Renal cortex interstitium (tissue), 11 donors: Measurements from ENCODE around the gene AQP12A. TPM values are rescaled to one million over a fixed set of nuclear protein-coding genes. Genes with fewer than 3 reads are reported as not detected.

Experiments
- DNase-seq, 11 donors: peaks; one replicate each; pipeline ENCODE4 v3.0.0-alpha.2; 2013; ENCODE audit warnings: low read depth in 9 of 11, low spot score in 4 of 11; ENCODE audit errors: extremely low read depth in 1 of 11
- polyA plus RNA-seq, 3 donors: library from polyadenylated mRNA; unstranded; fragments of 120-200 nt; gene quantifications; one replicate each; pipeline ENCODE4 v1.2.1, GENCODE V29; 2013; ENCODE audit not compliant: insufficient read length in 3 of 3

AQP12A gene
- polyA plus RNA-seq, 3 donors, result 0.38 to 0.55 TPM; not detected in 1

DNA sequence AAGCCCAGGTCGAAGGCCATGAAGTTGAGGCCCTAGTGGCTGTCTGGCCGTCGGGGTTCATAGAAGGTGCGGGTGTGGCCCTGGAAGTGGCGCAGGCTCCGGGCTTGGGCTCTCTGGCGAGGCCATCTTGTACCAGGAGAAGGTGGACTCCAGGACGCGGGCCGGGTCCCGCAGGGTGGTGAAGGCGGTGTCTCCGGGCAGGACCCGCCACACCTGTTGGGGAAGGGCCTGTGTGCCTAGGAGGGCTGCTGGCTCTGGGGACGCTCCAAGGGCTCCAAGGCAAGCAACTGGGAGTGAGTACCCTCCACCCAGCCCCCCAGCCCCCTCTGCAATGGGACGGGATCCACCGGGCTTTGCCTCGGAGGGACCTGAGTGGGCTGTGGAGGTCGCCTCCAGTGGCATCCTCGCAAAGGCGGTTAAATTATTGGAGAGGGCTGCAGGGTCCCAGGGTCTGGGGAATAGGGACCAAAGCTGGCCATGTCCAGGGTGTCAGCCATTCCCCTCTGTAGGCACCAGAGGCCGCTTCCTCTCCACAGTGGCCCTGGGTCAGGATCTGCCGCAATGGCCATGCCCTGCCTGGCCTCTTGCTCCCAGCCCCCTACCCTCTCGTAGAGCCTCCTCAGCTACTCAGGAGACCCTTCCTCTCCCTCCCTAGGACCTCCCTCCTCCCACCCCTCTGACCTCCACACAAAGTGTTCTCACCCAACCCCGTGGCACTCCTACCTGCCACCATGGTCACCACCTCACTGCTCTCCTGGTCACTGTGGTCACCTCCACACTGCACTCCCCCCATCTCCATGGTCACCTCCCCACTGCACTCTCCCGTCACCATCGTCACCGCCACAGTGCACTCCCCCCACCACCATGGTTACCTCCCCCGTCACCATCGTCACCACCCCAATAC, 10.3 kb downstream of the AQP12A start:
- DNase-seq, result no peak

DNA sequence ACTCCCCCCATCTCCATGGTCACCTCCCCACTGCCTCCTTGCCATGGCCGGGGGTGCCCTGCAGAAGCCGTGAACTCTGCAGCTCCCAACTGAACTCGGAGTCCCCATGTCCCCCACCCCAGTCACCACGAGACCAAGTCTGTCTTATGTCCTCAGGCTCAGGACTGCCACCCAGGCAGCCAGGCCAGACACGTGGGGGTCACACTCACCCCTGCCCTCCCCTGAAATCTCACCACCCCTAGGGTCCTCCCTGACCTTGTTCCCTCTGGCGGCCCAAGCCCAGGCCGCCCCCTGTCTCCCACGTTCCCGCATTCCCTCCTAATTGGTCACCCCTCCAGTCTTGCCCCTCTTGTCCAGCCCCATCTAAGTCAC, 11.0 kb downstream of the AQP12A start:
- DNase-seq, result no peak

DNA sequence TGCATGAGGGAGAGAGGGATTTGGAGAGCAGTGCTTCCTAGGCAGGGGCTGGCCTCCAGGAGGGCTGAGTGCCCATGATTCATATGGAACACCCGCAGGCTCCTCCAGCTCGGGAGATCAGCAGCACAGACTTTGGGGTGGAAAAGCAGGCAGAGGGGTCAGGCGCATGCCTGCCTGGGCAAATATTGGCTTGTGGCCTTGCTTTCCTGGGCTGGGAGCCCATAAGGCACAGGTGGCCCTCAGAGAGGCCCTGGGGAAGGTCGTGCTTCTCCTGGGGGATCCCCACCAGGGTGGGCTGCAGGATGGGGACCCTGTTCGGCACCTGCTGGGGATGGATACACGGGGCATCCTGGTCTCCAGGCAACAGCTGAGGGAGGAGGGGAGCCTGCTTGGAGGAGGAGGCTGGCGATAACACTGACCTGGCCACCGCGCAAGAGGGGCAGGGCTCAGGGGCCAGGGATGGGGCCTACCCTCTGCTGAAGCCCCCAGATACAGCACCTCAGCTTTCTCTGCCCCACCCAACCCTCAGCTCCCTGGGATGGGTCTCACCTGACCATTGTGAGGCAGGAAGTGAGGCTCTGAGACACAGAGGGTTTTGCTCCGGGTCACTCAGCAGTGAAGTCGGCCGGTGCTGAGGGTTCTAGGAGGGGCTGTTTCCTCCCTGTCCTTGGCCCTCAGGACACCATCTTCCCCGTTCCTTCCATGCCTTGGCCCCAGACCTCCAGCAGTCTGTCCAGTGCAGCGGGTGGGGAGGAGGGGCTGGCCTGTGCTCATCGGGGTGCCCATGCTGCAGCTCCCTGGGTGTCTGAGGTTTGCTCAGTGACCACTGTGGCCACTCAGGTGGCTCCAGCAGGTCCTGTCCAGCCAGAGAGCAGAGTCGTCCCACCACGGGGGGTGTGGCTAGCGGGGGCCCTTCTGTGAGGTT, 12.0 kb downstream of the AQP12A start:
- no peak for DNase-seq

DNA sequence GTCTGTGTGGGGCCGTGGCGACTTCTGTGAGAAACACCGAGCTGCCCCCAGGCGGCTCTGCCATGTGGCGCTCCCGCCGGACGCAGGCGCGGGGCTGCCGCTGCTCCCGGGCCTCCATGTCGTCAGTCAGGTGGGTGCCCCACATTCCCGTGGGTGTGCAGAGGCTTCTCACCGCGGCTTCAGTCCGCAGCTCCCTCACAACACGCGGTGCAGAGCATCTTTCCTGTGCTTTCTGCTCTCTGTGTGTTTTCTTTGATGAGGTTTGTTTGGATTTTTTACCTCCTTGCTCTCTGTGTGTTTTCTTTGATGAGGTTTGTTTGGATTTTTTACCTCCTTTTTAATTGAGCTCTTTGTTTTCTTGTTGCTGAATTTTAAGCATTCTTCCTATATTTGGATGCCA, 13.0 kb downstream of the AQP12A start:
- DNase-seq, result no peak

DNA sequence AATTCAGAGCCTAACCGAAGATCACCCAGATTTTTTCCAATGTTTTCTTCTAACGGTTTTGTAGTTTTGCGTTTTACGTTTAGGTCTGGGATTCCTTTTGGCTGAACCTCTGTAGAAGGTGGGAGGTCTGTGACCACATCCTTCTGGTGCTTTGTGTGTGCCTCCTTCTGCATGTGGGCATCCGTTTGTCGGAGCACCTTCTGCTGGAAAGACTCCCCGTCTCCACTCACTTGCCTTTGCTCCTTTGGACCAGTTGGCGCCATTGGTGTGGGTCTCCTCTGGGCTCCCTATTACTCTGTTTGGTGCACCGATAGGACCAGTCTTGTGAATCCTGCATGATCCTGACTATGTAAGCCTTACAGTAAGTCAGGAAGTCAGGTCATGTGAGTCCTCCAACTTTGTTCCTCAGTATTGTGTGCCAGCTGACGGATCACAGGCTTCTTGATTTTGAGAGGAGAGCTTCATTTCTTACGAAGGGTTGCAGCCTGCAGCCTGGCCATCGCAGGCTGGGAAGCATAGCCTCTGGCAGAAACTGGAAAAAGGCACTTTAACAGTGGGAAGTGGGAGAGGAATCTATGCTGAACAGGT, 13.6 kb downstream of the AQP12A start:
- DNase-seq, result no peak

DNA sequence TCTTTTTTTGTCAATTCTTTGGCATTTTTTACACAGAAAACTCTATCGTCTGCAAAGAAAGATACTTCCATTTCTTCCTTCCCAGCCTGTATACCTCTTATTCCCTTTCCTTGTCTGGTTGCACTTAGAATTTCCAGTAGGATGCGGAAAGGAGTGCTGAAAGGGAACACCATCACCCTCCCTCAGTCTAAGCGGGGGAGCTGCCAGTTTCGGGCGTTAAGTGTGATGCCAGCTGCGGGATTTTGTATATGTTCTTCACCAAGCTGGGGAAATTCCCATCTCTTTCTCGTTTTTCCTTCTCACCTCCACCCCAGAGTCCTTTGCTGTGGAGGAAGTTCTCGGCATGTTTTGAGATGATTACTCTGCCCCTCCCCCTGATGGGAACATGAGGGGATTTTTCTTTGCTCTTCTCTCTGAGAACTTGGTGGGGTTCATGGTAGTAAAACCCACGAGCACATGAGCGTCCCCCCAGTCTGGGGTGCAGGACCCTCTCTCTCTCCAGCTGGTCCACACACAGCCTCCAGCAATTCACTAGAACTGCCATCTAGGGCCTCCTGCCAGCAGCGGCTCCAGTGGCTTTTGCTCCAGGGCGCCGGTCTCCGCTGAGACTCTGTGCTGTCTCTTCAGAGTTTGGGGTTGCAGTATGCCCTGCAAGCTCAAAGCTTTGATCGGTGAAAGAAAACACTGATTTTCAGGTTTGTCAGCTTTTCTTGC, 15.5 kb downstream of the AQP12A start:
- peak in 3 of 11 donors; percentile 29 to 51 (median 47) for DNase-seq

DNA sequence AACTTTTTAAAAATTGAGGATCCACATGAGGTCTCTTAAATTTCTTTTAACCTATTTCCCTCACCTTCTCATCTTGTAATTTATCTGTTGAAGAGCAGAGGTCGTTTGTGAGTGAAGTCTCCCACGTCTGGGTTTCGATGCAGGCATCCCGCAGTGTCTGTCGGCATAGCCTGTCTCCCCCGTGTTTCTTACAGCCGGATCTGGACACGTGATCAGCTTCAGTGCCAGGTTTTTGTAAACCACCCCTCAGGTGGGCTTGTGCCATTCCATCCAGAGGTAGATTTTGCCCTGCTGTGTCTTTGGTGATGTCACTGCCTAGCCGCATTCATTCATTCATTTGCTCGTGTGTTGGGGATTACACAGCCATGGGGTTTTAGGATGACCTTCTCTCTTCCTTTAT, 16.2 kb downstream of the AQP12A start:
- DNase-seq, result peak in 1 of 11 donors; percentile 38

DNA sequence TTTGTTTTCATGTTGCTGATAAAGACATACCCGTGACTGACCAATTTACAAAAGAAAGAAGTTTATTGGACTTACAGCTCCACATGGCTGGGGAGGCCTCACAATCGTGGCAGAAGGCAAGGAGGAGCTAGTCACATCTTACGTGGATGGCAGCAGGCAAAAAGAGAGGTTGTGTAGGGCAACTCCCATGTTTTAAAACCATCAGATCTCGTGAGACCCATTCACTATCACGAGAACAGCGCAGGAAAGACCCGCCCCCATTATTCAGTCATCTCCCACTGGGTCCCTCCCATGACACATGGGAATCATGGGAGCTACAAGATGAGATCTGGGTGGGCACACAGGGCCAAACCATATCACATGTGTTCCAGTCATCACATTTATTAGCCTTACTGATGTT, 16.8 kb downstream of the AQP12A start:
- no peak for DNase-seq

DNA sequence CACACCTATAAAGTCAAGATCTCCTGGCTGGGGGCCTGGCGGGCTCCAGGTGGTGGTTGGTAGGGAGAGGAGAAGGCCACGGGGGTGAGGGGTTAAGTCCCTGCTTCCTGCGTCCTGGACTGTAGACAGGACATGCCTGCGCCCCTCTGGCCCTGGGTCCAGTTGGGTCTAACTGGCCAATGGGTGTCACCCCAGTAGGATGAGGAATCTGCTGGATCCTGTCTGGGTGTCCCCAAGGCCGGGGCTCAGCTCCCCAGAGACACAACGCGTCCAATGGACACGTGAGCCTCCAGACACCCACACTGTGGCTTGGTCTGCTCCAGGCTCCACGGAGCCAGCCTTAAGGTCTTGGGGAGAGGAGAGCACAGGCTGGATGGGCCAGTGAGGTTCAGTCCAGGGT, 19.6 kb downstream of the AQP12A start:
- DNase-seq, result no peak

DNA sequence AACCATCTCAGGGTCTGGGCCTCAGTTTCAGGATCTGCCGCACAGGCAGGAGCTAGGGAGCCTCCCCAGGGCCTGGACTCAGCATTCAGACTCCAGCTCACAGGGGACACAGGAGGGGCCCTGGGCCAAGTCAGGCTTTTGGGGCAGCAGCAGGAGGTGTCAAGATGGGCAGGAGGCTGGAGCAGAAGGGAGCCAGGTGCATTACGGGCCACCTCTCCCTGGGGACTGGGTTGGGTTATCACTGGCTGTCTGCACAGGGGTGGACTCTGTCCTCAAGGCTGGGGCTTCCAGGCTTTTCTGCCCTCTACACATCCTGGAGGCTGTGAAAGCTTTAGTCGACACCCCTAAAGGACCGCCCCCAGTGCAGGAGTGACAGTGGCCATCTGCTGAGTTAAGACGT, 20.0 kb downstream of the AQP12A start:
- DNase-seq, result no peak

DNA sequence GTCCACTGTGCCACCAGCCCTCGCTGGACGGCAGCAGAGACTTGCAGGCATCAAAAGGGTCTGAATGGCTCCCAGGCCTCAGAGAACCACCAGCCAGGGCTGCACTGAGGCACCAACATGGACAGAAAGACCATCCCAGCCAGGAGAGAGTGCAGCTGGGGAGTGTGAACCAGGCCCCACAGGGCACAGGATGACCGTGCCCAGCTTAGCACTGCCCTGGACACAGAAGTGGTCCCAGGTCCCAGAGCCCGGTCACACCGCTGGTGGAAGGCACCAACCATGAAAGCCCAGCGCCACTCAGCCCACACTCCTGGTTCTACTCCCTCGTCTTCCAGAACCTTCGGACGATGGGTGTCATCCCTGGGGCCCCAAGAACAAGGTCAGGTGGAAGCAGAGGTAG, 20.5 kb downstream of the AQP12A start:
- DNase-seq, result no peak

DNA sequence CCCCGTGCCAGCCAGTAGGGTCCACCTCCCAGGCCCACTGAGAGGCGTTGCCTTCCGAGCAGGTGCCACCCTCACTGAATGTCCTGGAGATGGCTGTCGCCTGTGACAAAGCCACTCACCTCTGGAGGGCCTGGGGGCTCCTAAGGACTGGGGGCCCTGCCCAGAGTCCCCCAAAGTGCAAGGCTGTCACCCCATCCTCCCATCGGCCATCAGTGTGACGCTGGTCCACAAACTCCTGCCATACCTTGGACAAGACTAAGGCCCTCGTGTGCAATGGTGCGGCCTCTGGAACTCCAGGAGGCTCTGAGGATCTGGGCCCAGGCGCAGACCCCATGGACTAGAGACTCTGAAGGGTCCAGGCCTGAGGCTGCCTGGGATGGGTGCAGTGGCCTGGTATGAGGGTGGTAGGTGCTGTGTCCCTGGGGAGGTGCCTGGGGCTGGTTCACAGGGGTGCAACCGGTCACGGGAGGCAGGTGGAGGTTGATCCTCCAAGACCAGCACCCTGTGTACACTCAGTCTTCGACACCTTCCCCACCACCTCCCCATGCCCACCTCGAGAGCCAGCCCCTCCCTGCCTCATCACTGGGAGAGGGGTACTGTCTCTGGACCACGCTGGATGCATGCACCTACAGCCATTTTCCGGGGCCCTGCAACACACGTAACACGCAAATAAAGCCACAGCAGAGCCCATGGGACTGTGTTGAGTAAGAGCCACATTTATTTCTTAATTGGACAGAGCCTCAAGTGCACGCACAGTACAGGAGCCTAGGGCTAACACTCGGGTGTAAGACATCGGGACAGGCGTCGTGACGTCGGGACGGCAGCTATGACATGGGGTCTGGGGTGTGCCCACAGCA, 21.6 kb downstream of the AQP12A start:
- no peak for DNase-seq

DNA sequence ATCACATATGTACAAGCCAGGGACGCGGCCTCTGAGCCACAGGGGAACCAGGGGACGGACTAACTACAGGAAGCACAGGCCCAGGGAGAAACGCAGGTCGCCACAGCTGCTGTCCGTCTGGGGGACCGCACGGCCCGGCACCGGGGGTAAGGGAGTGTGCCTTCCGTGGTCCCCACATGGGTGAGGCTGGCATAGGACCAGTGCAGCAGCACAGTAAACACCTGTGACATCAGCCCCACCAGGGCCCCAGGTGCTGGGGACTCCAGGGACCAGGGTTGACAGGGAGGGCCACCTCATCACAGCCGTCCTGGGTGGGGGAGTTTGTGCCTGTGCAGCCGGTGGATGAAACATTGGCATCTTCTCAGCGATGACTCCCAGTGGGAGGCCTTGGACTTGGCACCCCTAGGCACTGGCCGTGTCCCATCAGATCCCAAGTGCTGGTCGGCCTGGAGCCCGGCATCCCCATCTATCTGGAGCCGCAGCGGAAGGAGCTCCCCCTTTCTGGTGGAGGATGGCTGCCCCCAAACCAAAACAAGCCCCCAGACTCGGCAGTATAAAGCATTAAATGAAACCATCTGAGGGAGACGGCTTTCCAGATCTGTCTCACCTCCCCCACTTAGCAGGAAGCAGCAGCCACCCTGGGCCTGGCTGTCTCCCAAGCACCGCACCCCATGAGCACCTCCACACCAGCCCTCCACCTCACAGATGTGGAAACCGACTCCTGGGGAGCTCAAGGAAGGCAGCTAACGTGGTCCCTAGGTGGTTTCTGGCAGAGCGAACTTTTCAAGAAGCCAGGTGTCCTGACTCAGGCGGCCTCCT, 22.5 kb downstream of the AQP12A start:
- DNase-seq, result no peak

DNA sequence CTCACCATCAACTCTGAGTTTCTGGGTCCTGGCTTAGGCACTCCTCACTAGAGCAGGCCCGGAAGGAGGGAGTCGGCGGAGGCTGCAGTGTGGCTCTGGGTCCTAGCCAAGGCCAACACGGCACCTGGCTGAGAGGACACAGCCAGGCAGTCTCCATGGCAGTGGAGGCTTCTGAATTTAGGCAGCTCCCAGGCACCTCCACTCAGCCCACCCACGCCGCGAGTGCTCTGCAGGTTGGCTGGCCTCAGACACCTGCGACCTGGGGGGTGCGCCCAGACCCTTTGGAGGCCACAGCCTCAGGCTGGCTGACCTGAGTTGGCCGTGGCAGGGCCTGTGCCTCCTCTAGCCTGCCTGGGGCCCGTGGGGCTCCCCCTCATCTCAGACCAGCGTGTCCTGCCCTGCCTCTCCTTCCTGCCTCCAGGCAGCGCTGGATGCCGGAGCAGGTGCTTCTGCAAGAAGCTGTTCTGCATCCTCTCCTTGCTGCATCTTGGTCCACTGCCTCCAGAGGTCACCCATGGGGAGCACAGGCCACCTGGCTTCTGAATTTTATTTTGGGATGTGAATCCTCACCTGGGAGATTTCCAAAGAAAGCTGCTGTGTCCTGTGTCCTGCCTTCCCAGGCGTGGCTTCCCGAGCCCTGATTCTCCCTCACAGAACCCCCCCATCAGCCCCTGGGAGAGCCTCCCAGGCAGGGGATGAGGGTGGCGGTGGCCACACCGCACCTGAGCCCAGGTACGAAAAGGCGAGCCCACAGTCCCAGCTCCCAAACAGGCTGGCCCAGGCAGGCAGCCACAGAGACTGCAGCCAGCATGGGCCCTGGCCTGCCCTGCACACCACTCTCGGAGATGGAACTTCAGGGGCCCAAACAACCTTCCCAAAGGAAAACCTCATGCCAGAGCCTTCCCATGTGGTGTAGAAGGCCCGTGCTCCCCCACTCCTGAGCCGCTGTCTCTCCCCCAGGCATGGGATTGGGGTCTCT, 23.4 kb downstream of the AQP12A start:
- no peak for DNase-seq

DNA sequence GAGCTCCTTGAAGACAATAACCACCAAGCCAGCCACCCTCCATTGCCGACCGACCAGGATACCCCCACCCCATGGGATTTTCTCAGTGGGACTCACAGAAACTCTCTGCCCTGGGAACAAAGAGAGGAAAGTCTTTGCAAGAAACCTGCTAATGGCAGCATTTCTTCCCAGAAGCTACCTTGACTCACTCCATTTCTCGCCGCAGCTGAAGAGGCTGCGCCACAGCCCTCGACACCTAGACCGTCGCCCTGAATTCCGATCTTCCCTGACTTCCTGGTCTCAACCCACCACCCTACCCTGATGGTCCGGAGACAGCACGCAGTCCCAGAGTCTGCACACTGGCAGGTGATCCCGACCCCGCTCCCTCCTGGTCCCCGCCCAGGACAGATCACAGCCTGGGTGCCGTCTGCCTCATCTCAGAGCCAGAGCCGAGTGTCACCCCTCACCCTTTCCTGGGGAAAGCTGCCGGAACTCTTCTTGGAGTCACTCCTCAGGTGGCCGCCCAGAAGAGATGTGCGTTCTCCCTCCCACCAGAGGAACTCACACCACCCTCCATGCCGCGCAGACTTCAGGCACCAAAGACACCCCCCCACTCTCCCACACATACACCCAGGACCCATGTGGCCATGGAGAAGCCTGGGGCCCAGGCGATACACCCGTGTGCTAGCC, 24.6 kb downstream of the AQP12A start:
- no peak for DNase-seq

DNA sequence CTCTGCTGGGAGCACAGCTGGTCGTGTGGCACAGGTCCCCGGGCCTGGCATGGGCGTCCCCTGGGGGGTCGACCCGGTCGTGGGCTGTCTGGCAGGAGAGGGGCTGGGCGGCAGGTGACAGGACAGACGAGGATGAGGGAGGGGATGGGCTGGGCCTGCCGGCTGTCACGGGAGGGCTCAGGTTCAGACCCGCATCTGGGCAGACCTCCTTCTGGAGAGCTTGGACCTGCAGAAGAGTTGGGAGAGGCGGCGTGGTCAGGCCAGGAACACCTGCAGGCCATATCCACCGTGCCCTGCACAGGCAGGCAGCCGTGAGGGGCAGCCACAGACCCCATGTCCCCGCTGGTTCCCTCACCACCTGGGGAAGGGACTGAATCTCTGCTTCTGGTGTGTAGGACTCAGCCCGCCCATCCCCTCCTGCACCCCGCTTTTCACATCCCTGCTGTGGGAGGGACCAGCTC, 25.5 kb downstream of the AQP12A start:
- DNase-seq, result no peak
